Esophagus muscularis mucosa (tissue), 3 donors: Measurements from ENCODE around the gene PECR.

ENCODE experiments used
- CTCF ChIP-seq, 3 experiments: fragments of 200-600 bp in 2 of 3; fragments of 450-650 bp in 1 of 3; sonication (generic) in 2 of 3; IDR thresholded peaks; one replicate each; pipeline ENCODE4 v1.5.1; 2017 to 2019; ENCODE audit warnings: antibody characterized with exemption in 3 of 3, mild to moderate bottlenecking in 2 of 3, moderate library complexity in 1 of 3
- POLR2AphosphoS5 ChIP-seq, 2 donors: sonication (generic); formaldehyde crosslinking; IDR thresholded peaks; one replicate each; pipeline ENCODE4 v1.6.1; 2017; ENCODE audit warnings: antibody characterized with exemption in 2 of 2

GRCh38 chr2:216119986-216120385, 38.4 kb upstream of the PECR start:
- TF ChIP-seq CTCF (IDR thresholded peaks at IDR 0.05): no peak
- no peak for TF ChIP-seq POLR2AphosphoS5 (IDR thresholded peaks at IDR 0.05)
